ENCODE measurements around the gene CERS6. TPM values are rescaled to one million over a fixed set of nuclear protein-coding genes. Genes with fewer than 3 reads are reported as not detected.

CERS6 gene
- polyA plus RNA-seq, 1 donor: 33.8 TPM

DNA sequence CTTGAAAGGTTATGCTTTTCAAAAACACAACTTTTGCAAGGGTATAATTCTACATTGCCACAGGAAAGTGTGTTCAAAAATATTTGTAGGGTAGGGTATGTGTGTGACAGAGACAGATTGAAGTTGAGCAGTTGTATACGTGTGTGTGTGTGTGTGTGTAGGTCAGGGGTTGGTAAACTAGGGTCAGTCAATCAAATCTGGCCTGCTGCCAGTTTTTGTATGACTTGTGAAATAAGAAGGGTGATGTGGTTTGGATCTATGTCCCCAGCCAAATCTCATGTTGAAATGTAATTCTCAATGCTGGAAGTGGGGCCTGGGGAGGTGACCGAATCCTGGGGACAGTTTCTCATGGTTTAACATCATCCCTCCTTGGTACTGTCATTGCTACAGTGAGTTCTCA lies 148.2 kb downstream of the CERS6 start:
- no peak for DNase-seq

DNA sequence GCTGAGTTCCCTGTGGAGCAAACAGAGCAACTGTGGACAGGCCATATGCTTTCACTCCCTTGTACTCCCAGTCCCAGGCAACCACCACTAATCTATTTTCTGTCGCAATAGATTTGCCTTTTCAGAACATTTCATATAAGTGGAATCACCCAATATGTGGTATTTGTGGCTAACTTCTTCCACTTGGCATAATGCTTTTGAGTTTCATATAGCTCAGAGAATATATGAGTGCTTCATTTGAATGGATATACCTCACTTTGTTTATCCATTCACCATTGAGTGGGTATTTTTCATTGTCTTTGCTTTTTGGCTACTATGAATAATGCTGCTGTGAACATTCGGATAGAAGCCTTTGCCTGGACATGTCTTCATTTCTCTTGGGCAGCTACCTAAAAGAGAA lies 151.9 kb downstream of the CERS6 start:
- no peak for DNase-seq

DNA sequence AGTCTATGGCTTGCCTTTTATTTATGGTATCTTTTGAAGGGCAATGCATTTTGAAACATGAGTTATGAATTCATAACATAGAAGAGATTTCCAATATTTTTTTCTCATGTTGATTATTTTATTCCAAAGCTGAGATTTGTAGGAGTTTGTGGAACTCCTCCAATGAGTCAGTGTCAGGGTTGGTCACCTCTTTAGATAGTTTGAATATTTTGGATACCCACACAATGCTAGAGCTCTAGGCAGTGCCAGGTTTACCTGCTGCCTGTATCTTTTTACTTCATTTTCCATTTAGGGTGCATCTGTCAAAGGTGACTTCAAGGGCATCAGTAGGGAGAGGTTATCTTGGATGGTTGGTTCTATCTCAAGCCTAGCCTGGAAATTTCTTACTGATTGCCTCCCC lies 152.7 kb downstream of the CERS6 start:
- DNase-seq: no peak

DNA sequence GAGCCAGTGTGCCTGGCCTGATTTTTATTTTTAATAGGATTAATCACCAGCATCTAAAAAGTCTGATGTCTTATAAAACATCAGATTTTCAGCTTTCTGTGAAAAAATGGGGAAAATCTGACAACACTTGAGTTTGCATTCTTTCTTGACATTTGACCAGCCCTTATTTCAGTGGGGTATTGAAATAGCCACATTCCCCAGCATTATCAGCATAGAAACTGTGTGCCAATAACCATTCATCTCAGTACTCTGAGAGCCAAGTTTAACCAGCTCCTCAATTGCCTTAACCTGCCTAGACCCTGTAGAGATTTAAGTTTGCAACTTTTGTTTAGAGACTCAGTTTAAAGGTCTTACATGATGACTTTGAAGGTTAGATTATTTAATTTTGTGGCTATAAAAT lies 155.0 kb downstream of the CERS6 start:
- no peak for DNase-seq

DNA sequence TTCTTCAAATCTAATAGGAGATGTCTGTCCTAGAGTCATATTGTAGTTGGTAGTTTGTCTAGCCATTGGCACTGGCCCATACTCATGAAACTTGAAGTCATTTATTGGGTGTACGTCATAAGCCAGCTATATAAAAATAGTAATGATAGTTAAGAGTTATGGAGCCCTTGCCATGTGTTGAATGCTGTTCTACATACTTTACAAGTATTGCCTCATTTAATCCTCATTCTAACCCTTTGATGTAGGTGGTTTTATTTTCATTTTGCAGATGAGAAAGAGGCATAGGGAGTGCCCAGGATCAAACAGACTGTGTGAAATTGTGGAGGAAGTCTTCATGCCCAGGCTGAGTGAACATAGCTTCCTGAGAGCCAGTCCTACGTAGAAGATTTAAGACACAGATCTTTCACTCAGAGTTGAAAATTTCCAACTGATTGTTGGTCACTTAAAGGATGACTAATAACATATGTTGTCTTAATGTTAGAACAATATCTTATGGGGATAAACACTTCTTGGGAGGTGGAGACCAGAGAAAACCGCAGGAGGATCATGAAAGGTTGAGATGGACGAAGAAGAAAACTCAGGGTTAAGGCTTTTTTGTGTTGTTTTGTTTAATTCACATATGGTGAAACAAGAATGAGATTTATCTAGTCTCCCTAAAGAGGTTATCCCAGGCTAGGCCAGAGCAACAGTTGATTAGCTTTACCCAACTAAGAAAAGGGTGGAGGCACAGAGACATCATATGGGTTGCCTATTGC lies 156.0 kb downstream of the CERS6 start:
- DNase-seq: no peak

DNA sequence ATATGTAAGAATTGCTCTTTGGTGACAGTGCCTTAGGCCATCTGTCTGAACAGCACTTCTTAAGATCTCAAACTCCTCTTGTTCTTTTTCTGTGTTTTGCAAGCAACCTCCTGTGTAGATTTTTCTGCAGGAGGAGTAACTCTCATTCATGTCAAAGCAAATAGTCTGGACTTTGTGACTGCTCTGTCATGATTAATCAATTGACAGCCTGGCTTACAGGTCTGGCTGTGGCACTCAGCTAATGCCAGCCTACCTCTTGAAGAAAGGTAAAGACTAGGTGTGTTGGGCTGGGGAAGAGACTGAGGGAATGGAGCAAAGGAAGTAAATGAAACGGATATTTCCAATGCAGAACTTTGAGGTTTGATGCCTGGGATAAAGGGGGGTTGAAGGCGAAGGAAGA lies 156.6 kb downstream of the CERS6 start:
- no peak for DNase-seq

DNA sequence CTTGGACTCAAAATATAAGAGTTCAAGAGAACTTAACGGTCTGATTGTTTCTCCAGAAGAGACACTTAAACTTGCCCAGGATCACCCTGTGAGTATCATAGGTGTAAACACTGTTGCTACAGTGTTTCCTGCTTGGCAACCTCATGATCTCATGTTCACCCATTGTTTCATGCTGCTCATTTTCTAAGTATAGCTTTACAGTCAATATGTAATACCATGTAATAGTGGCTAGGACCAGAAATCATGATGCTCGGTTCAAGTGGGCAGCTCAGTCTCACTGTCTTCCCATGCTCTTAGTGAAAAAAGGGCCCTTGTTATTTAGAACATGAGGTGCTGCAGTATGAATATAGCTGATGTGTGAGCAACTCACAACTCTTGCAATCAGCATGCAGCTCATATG lies 157.5 kb downstream of the CERS6 start:
- DNase-seq: no peak

DNA sequence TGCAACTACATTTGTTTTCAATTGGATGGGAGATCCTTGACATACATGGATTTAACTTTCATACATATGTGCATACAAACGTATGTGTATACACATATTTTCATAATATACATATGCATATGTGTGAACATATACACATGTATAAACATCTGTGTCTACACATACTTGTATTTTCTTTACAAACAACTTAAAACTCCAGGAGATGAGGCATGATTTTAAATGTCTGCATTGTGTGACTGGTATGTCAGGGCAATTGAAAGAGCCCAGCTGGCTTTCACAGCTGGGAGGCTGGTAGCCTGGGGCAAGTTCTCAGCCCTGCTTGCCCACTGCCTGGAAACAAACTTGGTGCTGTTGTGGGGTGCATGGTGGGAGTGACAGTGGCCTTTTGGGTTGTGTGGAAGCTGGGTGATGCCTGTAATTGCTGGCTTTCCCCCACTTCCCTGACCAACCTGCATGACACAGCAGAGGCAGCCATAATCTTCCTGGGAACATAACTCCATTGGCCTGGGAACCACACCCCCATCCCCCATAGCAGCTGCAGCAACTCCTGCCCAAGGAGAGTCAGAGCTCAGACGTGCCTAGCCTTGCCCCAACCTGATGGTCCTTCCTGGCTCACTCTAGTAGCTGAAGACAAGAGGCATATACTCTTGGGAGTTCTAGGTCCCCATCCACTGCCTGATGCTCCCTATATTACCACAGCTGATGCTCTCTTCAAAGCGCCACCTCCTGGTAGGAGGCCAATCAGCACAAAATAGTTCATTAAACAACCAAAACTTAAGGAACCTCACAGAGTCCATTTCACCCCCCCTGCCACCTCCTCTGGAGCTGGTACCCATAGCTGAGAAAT lies 158.3 kb downstream of the CERS6 start:
- no peak for DNase-seq

DNA sequence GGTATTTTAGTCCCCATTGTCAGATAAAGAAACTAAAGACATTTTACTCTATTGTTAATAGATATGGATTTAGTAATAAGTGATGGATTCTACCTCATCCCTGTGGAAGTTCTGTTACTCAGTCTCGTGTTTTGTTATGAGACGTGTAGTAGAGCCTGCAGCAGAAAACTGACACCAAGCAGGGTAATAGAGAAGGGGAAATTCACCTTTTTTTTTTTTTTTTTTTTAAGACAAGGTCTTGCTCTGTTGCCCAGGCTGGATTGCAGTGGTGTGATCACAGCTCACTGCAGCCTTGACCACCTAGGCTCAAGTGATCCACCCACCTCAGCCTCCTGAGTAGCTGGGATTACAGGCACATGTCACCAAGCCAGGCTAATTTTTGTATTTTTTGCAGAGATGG lies 164.5 kb downstream of the CERS6 start:
- DNase-seq: no peak

DNA sequence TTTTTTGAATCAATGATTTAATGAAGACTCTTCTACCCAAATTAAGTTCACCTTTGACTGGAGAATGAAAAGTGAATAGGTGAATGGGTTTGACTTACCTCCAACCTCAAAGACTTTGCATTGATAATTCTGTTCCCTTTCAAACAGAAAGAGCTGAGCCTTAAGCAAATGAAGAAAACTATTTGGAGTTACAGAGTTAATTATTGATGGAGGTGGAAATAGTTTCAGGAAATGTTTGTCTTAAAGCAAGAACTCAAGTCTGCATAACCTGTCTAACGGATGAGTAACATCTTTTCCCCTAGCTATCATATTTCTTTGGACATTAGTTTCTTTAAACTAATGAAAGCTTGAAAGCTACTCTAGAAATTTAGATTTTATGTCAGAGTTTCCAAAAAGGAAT lies 166.5 kb downstream of the CERS6 start:
- DNase-seq: no peak

DNA sequence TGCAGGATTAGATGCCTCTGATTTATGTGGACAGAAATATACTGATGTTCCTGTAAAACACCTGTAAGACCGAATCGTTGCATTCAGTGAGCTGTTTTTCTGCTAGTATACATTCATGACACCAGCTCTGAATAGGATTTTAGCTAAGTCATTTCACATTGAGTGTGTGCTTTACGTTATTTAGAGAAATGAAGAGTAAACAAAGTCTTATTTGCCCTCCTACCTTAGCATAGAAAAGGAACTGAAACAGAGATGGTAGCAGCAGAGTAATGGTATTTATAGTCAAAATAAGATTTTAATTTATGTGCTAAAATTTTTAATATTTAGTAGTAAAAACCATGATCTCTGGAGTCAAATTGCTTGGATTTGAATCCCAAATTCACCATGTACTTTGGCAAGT lies 168.0 kb downstream of the CERS6 start:
- no peak for DNase-seq

DNA sequence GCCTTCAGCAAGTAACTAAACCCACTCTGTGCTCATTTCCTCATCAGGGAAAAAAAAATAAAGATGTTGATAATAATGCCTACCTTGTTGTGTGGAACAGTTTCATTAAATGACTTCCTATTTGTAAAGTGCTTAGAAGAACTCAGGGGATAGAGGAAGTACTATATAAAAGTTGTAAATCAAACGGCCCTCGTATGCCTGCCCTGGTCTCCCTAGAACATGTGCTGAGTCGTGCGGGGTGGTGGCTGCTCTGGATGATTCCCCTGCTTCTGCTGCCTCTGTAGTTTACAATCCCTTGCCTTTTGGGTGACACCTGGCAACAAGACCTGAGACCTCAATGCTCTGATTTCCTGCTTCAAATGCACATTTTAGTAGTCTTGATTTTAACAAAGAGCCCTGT lies 170.0 kb downstream of the CERS6 start:
- DNase-seq: no peak

DNA sequence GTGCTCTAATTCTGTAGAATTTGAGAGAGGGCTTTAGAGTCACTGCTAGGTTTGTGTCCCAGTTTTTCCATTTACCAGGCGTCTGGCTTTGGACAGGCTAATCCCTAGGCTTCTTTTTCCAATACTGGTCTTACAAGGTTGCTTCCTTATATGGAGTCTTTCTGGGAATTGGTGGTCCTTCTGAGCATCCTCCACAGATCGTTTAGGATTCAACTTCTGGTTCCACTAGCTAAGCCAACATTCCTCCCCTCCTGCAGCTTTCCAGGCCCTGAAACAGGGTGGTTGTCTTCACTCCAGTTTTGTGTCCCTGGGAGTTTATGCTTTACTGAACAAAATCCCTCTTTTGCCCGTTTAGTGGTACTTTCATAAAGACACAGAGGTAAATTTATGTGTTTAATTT lies 170.6 kb downstream of the CERS6 start:
- no peak for DNase-seq

DNA sequence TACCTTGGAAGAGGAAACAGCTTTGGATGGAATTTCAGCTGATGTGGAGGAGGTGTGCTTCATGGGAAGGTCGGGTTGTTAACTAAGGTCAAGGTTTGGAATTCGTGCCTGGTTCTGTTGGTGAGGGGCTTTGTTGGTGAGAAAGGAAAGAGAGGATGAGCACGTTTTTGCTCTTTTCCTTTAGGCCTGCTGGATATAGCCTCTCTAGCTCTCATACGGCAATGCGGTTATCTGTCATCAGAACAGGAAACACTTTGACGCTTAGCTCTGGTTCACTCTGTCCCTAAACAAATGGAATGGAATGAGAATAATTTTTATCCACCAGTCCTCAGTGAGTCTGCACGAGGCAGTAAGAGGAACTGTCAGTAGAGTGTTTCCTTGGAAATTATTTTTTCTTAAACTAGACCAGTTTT lies 176.6 kb downstream of the CERS6 start:
- no peak for DNase-seq

DNA sequence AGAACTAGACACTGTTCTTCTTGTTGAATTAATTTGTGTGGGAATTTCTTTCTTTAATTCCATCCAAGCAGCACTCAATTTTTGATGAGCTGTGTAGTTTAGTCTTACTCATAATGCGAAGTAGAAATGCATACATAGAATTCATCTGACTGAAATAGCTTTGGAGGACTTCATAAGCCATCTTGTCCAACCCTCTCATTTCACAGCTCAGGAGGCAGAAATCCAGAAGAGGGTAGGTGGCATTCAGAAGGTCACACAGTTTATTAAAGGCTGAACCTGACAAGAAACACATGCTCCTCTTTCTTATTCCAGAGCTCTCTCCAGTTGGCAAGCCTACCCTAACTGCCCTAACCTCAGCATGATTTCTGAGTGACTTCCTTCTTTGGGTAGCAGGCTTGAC lies 177.1 kb downstream of the CERS6 start:
- DNase-seq: no peak

DNA sequence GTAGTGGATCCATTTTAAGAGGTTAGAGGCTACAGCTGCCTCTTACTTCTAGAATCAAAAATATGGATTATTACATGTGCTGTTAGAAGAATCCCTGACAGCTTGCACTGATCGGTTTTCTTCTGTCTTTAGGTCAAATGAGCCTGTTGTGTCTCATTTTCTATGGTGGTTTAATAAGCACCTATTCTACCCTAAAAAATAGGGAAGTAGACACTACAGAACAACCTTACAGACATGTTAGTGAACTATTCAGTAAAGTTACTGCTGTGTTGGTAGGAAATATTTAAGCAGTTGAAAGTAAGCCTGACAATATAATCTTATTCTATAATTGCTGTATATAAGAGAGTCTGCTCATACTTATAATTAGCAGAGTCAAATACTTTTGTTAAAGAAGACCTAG lies 177.8 kb downstream of the CERS6 start:
- no peak for DNase-seq

DNA sequence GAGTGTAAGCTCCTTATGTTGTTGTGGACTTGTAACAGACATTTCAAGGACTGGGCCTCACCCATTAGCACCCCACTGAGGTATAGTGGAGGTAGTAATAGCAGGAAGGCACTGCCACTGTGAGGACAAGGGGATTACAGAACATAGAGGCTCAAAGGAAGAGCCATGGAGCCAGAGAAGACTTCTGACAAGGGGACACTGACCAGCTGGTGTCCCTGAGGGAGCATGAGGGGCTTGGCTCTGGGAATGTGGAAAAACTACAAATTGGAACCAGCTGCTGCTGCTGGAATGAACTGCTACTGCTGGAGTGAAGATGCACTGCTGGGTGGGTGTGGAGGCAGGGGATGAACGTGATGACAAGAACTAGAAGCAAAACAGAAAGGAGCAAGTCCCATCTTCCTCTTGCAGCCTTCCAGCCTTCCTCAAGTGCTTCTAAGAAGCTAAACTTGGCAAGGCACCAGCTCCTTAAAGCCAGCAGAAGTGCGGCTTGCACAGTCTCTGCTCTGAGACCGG lies 179.0 kb downstream of the CERS6 start:
- peak; percentile 75 for DNase-seq

DNA sequence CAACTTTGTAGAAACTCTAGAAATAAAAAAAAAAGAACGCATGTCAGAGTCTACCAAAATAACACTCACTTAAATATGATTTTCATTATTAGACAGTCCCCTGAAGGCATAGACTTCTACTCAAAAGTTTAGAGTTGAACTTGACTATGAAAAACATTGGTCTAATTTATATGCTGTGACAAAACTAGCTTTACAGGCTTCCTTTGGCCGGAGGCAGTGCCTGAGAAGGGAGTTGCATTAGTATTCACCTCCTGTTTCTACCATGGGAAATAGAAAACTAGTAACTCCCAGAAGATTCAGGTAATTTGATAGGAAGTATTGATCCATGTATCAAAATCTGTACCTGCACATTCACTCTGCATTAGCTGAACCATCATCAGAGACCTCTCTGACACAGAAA lies 182.9 kb downstream of the CERS6 start:
- no peak for DNase-seq

DNA sequence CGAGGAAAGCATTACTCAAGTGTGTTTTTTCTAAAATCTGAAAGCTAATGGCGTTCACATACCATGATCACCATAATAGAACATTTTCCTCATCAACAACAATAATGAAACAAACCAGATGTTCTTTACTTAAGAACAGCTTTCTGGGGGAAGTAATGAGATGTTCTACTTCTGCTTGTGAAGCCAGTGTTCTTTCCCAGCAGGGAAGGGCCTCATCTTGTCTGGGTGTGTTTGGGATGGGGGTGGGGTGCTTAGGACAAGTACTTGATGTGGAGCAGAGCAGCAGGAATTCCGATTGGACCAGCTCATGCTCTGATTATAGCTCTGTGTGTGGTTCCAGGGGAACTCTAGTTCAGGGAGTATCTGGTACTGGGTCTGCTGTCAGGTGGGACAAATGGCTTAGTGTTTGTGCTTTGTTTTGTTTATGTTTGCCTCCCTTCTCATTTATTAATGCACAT lies 183.4 kb downstream of the CERS6 start:
- no peak for DNase-seq

DNA sequence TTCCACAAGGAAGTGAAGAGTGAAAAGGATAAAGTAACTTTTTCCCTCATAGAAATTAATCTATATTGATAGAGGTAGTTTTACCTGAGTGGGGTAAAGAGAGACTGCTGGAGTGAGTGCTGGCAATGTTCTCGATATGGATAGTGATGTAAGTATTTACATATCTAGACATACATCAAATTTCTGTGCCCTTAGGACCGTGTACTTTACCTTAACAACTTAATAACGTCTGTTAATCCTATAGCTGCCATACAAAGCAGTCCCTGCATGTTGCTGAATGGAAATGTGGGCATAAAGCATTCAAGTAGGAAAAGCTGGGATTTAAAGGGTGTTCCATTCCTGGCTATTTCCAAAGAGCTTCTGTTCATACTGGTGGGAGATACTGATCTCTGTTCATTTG lies 184.0 kb downstream of the CERS6 start:
- DNase-seq: no peak

DNA sequence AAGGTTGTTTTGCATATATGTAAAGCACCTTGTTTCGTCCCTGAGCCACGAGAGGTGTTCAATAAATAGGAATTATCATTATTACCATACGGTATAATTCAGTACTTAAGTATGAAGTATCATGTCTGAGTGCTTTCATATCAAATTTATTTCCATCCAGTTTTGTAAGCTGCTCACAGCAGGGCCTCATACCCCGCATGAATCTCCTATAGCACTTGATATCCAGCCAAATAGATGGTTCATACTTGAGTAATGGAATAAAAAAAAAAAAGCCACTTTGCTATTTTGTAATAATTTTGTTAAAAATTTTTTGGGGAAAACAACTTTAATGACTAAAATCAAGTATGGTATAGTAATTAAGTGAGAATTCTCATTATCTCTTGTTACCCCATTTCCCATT lies 185.6 kb downstream of the CERS6 start:
- DNase-seq: no peak

DNA sequence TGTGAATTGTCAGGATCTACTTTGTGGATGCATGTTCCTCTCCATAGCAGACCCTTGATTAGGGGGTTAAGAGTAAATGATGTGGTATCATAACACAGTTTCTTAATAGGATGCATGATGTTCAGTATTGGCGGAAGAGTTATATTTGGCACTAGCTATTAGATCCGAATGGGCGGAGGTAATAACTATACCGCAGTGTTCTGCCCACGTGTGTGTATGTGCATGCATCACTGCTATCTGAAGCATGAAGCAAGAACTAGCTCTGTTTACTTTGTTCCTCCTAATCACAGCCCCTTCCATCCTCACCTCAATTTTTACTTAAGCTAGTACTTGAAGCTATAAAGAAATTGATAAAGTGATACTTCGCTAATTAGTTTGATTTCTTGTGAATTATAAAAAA lies 186.8 kb downstream of the CERS6 start:
- DNase-seq: no peak

DNA sequence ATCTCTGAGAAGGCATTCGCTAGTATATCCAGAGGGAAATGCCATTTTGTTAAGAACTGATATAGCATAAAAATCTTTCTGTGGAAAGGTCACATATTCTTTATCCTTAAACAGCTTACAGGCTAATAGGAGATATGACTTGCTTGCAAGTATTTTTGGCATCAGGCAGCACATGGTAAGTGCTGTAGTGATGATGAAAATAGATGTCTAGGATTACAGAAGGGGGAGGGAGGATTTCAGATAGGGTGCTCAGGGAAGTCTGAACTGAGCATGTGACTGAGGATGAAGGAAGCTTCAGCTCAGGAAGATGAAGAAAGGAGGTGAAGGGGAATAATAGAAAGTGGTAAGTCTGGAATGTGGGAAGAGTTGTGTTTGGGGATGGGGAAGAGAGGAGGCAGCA lies 187.9 kb downstream of the CERS6 start:
- no peak for DNase-seq
